Neural crest cell (in vitro differentiated cells): ENCODE measurements around the gene CLK3. TPM values are rescaled to one million over a fixed set of nuclear protein-coding genes. Genes with fewer than 3 reads are reported as not detected.
"Not testable (repeated sequence)": the region's sequence is repeated elsewhere in the genome, so short reads cannot be mapped to it uniquely, and the experiment has no call there.

ENCODE experiments used
- DNase-seq: peaks from one replicate; pipeline ENCODE4 v3.0.0; 2021; ENCODE audit warnings: low read depth, mixed read lengths, low spot score
- H3K27ac Mint-ChIP-seq: one replicate; pipeline ENCODE4 v1.8.0; 2021; ENCODE audit warnings: mild to moderate bottlenecking, mixed read lengths; ENCODE audit not compliant: unreplicated experiment
- H3K27me3 Mint-ChIP-seq: 2 replicates; pipeline ENCODE4 v1.8.0; 2021; ENCODE audit warnings: low read depth, mild to moderate bottlenecking, mixed read lengths
- H3K36me3 Mint-ChIP-seq: 2 replicates; pipeline ENCODE4 v1.8.0; 2021; ENCODE audit warnings: low read depth, mild to moderate bottlenecking, mixed read lengths
- H3K4me1 Mint-ChIP-seq: 2 replicates; pipeline ENCODE4 v1.8.0; 2021; ENCODE audit warnings: mixed read lengths
- H3K4me3 Mint-ChIP-seq: one replicate; pipeline ENCODE4 v1.8.0; 2021; ENCODE audit warnings: mild to moderate bottlenecking, mixed read lengths
- H3K9me3 Mint-ChIP-seq: 2 replicates; pipeline ENCODE4 v1.8.0; 2021; ENCODE audit warnings: mixed read lengths
- total RNA-seq: library from RNA; stranded (reverse); gene quantifications from 2 replicates; pipeline ENCODE4 v1.2.1, GENCODE V29; 2021
- TF ChIP-seq, protein P1 (sequence below): fragments of 200-600 bp; sonication (generic); conservative IDR thresholded peaks from 2 replicates; pipeline ENCODE4 v1.5.0; 2021; ENCODE audit warnings: antibody characterized with exemption, mild to moderate bottlenecking

CLK3 gene
- total RNA-seq, 1 donor from 2014 or later: 88.7 TPM

DNA sequence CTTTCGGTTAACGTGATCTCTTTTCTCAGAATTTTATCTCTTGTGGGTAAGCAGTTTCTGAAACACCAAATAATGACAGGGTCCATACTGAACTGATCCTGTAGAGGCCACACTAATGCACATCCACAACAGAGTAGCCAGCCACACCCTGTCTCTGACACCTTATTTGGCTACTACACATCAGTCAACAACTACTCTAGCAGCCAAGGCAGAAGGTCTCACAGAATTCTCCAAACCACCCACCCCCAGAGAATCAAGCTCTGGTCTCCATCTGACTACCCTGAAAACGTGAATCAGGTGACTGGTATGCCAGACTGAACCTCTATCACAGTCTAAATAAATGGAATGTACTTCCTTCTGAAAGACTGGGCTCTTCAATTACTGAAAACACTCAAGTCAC is 42.2 kb downstream of the CLK3 start:
- Mint-ChIP-seq H3K27ac (no peak overlapping the region), H3K4me3 (no peak overlapping the region), H3K4me1 (peaks cover 20% of the 10 kb centered on the region)

DNA sequence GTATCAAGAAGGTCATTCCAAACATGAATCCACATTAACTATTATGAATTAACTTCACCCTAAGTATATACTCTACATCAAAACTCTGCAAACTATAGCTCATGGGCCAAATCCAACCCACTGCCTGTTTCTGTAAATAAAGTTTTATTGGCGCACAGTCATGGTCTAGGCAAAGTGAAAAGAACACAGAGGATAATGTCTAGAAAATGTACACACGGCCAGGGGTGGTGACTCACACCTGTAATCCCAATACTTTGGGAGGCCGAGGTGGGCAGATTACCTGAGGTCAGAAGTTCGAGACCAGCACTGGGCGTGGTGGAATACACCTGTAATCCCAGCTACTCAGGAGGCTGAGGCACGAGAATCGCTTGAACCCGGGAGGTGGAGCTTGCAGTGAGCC is 45.6 kb downstream of the CLK3 start:
- H3K4me3 Mint-ChIP-seq, H3K27ac Mint-ChIP-seq, DNase-seq, H3K27me3 Mint-ChIP-seq, H3K9me3 Mint-ChIP-seq, H3K36me3 Mint-ChIP-seq: not testable (repeated sequence)
- H3K4me1 Mint-ChIP-seq: peaks cover 19% of the 10 kb centered on the region

More for the DNA sequence above, 42.2 kb downstream of the CLK3 start:
- no peaks in the 10 kb centered on the region for H3K27me3 Mint-ChIP-seq
- no peak for DNase-seq
- no peaks in the 10 kb centered on the region for H3K9me3 Mint-ChIP-seq
- no peaks in the 10 kb centered on the region for H3K36me3 Mint-ChIP-seq
- TF ChIP-seq, protein P1, sequence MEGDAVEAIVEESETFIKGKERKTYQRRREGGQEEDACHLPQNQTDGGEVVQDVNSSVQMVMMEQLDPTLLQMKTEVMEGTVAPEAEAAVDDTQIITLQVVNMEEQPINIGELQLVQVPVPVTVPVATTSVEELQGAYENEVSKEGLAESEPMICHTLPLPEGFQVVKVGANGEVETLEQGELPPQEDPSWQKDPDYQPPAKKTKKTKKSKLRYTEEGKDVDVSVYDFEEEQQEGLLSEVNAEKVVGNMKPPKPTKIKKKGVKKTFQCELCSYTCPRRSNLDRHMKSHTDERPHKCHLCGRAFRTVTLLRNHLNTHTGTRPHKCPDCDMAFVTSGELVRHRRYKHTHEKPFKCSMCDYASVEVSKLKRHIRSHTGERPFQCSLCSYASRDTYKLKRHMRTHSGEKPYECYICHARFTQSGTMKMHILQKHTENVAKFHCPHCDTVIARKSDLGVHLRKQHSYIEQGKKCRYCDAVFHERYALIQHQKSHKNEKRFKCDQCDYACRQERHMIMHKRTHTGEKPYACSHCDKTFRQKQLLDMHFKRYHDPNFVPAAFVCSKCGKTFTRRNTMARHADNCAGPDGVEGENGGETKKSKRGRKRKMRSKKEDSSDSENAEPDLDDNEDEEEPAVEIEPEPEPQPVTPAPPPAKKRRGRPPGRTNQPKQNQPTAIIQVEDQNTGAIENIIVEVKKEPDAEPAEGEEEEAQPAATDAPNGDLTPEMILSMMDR: no peak

DNA sequence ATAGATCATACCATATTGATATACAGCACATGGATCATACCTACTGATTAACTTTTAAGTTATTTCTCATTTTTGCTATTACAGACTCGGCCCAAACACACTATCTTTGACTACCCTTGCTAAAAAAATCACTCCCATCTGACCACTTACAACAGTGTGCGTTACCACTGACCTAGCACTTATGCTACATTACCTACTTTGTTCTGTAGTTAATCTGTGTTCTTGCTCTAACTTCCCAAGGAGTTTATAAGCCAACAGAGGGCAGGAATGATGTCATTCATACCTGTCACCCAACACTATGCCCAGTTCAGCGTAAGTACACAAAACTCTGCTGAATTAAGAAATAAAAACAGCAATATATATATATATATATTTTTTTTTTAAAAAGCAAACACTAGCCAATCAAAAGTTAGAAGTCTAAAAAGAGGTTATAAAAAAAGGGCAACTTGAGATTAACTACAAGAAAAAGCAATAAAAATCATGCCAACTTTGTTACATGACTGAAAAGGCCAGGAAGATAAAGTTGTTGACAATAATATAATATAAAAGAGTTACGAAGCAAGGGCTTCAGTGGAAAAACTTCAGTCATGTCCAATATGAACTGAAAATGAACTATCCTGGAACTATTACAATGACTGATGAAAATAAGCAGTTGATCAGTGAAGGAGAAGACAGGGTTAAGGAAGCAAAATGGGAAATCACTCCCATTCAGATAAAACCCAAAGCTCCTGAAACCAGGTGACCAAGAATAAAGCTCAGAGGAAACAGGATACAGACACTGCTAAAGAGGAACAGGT is 46.6 kb downstream of the CLK3 start:
- Mint-ChIP-seq H3K27ac (no peak overlapping the region), H3K4me1 (peaks cover 9% of the 10 kb centered on the region), H3K4me3 (no peak overlapping the region), H3K27me3 (no peaks in the 10 kb centered on the region), H3K36me3 (no peaks in the 10 kb centered on the region), H3K9me3 (no peaks in the 10 kb centered on the region)
- TF ChIP-seq, protein P1: no peak
- no peak for DNase-seq

DNA sequence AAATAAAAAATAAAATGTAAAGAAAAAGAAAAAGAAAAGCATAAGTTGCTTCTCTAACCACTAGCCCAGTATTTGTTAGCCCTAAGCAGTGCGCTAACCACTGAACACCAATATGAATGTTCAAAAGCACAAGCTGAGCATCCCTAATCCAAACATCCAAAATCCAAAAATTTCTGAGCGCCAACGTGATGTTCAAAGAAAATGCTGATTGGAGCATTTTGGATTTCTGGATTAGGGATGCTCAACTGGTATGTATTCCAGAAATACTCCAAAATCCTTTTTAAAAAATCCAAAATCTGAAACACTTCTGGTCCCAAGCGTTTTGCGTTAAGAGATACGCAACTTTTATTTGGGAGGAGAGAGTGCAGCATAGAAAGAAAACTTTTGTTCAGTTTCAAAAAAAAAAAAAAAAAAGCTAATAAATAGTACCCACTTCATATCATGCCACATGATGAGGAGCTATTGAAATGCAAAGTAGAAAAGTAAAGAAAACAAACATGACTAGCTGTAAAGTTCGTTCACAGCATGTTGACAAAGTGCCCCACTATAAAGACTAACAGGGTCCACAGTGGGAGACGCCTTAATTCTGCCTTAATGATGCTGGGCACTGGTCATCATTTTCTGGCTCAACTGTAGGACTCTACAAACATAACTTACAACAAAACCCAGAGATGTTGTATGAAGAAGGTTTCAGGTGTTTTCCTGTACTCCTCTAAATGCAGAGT is 47.8 kb downstream of the CLK3 start:
- Mint-ChIP-seq H3K27me3 (no peaks in the 10 kb centered on the region), H3K36me3 (no peaks in the 10 kb centered on the region), H3K9me3 (no peaks in the 10 kb centered on the region), H3K4me1 (no peaks in the 10 kb centered on the region), H3K4me3 (no peak overlapping the region), H3K27ac (no peak overlapping the region)
- DNase-seq: no peak
- TF ChIP-seq, protein P1: no peak

DNA sequence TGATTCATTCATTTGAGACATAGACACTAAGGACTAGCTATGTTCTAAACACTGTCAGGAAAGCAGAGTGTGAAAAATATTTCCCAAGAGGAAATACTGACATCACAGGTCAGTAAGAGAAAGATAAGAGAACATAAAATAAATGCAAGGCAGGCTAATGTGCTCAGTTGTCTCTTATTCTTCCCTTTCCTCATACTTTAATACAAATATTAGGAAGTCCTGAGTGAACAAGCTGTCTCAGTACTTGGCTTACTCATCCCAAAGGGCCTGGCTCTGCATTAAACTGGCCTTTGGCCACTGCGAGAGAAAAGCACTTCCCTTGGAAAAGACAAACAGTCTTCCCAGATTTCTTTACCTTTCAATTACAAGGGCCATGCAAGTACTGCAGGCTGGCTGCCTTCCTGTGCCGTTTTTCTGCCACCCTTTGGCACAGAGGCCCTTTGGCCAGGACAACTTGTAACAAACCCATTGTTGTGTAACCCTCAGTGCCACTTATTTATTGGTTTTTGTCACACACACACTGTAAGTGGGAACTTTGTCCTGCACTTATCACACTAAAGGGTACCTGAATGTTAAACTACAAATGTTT is 48.5 kb downstream of the CLK3 start:
- H3K4me3 Mint-ChIP-seq: no peak overlapping the region

More for the DNA sequence above, 48.5 kb downstream of the CLK3 start:
- TF ChIP-seq, protein P1: no peak
- Mint-ChIP-seq H3K4me1 (no peaks in the 10 kb centered on the region), H3K27me3 (no peaks in the 10 kb centered on the region), H3K27ac (no peak overlapping the region), H3K9me3 (no peaks in the 10 kb centered on the region), H3K36me3 (no peaks in the 10 kb centered on the region)
- no peak for DNase-seq
